OCI-LY7 (cell line): ENCODE data around the gene ERCC6L. TPM values are rescaled to one million over a fixed set of nuclear protein-coding genes. Genes with fewer than 3 reads are reported as not detected.

Experiments used
- BruUV-seq: library from RNA; stranded (reverse); fragments of 400-500 nt; replicated peaks from 2 replicates; lab custom pipeline; 2021; lab: Mats Ljungman, UMichigan
- CTCF ChIA-PET: fragments of 300-600 bp; sonication (Branson Sonifier 250); formaldehyde crosslinking; loops from one replicate; lab custom pipeline; 2022; ENCODE audit warnings: antibody characterized with exemption; ENCODE audit not compliant: unreplicated experiment; lab: Charles Lee
- POLR2A ChIA-PET: fragments of 300-600 bp; sonication (Branson Sonifier 250); formaldehyde crosslinking; loops from one replicate; lab custom pipeline; 2022; ENCODE audit warnings: antibody characterized with exemption; lab: Charles Lee
- DNase-seq: peaks from one replicate; pipeline ENCODE4 v3.0.0-alpha.2; 2015; ENCODE audit warnings: low spot score
- H2AFZ ChIP-seq: fragments of 200-600 bp; sonication (generic), shearing (Covaris generic); 2 replicates; pipeline ENCODE4 v1.6.1; 2014; ENCODE audit warnings: mild to moderate bottlenecking, antibody characterized with exemption, low read length, moderate library complexity
- H3K27ac ChIP-seq: fragments of 200-600 bp; sonication (generic); 2 replicates; pipeline ENCODE4 v1.5.1; 2014; ENCODE audit warnings: mixed run types, low read depth, mild to moderate bottlenecking, moderate library complexity, low read length, inconsistent platforms; ENCODE audit not compliant: poor library complexity, severe bottlenecking
- H3K36me3 ChIP-seq: fragments of 200-600 bp; sonication (generic); 2 replicates; pipeline ENCODE4 v1.6.1; 2014; ENCODE audit warnings: mild to moderate bottlenecking, antibody characterized with exemption, low read length, moderate library complexity, mixed read lengths; ENCODE audit not compliant: insufficient read depth
- H3K4me1 ChIP-seq: fragments of 200-600 bp; sonication (generic); 2 replicates; pipeline ENCODE4 v1.5.1; 2014; ENCODE audit warnings: mild to moderate bottlenecking, low read length; ENCODE audit not compliant: insufficient read depth, poor library complexity, severe bottlenecking
- H3K4me2 ChIP-seq: fragments of 200-600 bp; sonication (generic); 2 replicates; pipeline ENCODE4 v1.6.1; 2014; ENCODE audit warnings: mild to moderate bottlenecking, low read length
- H3K4me3 ChIP-seq: fragments of 200-600 bp; sonication (generic); 2 replicates; pipeline ENCODE4 v1.5.1; 2014; ENCODE audit warnings: mild to moderate bottlenecking, low read depth, low read length; ENCODE audit not compliant: poor library complexity, severe bottlenecking
- H3K79me2 ChIP-seq: fragments of 200-600 bp; sonication (generic); 2 replicates; pipeline ENCODE4 v1.6.1; 2016; ENCODE audit warnings: low read depth, mild to moderate bottlenecking, low read length, moderate library complexity, mixed read lengths; ENCODE audit not compliant: insufficient read depth
- H3K9me2 ChIP-seq: fragments of 200-600 bp; sonication (generic); 2 replicates; pipeline ENCODE4 v1.6.1; 2016; ENCODE audit warnings: mild to moderate bottlenecking, low read length, mixed read lengths; ENCODE audit not compliant: insufficient read depth
- H3K9me3 ChIP-seq: fragments of 200-600 bp; sonication (generic); 2 replicates; pipeline ENCODE4 v1.6.1; 2014; ENCODE audit warnings: mild to moderate bottlenecking, mixed run types, low read length, mixed read lengths
- H4K20me1 ChIP-seq: fragments of 200-600 bp; sonication (generic); 2 replicates; pipeline ENCODE4 v1.6.1; 2014; ENCODE audit warnings: mild to moderate bottlenecking, antibody characterized with exemption, low read length, moderate library complexity, mixed read lengths; ENCODE audit not compliant: insufficient read depth
- CTCF ChIP-seq: fragments of 200-600 bp; sonication (generic); conservative IDR thresholded peaks from 2 replicates; pipeline ENCODE4 v1.5.1; 2014; ENCODE audit warnings: mild to moderate bottlenecking, antibody characterized with exemption, low read length, moderate library complexity, mixed read lengths
- EZH2phosphoT487 ChIP-seq: fragments of 200-600 bp; sonication (generic); IDR thresholded peaks from 2 replicates; pipeline ENCODE4 v1.6.1; 2018; ENCODE audit warnings: low read depth, borderline replicate concordance, mild to moderate bottlenecking, mixed run types, antibody characterized with exemption, low read length, moderate library complexity, mixed read lengths
- intact Hi-C: fragments of 100-400 bp; cut with micrococcal nuclease; formaldehyde crosslinking; loops from one replicate; pipeline ENCODE4 v1.10.0; 2022; ENCODE audit not compliant: unreplicated experiment
- total RNA-seq, 2 experiments: library from RNA; depleted of rRNA in 1 of 2; stranded (reverse); fragments of >200 nt in 1 of 2; shearing (Covaris generic) in 1 of 2; gene quantifications; 2 replicates each; pipeline ENCODE4 v1.2.3, GENCODE V29; 2014 to 2022

The ERCC6L gene
- total RNA-seq, 2 experiments from 2014 or later = 12.6 to 14.1 TPM

GRCh38 chrX:72260448-72260847 lies 21.6 kb upstream of the ERCC6L start:
- H3K36me3 ChIP-seq = no peaks in the 10 kb centered on the region
- H3K4me3 ChIP-seq = no peak overlapping the region
- no peaks in the 10 kb centered on the region for H3K9me2 ChIP-seq
- no peak overlapping the region for H3K4me2 ChIP-seq
- CTCF ChIA-PET = no interaction called here
- H3K9me3 ChIP-seq = no peaks in the 10 kb centered on the region
- BruUV-seq = no TSS peak
- no peaks in the 10 kb centered on the region for H3K79me2 ChIP-seq
- H3K4me1 ChIP-seq = no peaks in the 10 kb centered on the region
- intact Hi-C loops = no loop called here
- H4K20me1 ChIP-seq = no peaks in the 10 kb centered on the region
- DNase-seq = no peak
- POLR2A ChIA-PET = no interaction called here
- no peak overlapping the region for H3K27ac ChIP-seq
- H2AFZ ChIP-seq = no peak overlapping the region
- TF ChIP-seq CTCF = no peak
- TF ChIP-seq EZH2phosphoT487 = no peak

GRCh38 chrX:72258174-72258573 lies 19.3 kb upstream of the ERCC6L start:
- Histone ChIP-seq H3K79me2 (no peaks in the 10 kb centered on the region), H3K27ac (no peak overlapping the region), H3K9me3 (no peaks in the 10 kb centered on the region), H3K4me1 (no peaks in the 10 kb centered on the region), H3K36me3 (no peaks in the 10 kb centered on the region), H4K20me1 (no peaks in the 10 kb centered on the region), H3K9me2 (no peaks in the 10 kb centered on the region), H2AFZ (no peak overlapping the region), H3K4me3 (no peak overlapping the region), H3K4me2 (no peak overlapping the region)
- CTCF ChIA-PET = no interaction called here
- intact Hi-C loops = no loop called here
- DNase-seq = no peak
- POLR2A ChIA-PET = no interaction called here
- TF ChIP-seq CTCF (no peak), EZH2phosphoT487 (no peak)
- BruUV-seq = no TSS peak

GRCh38 chrX:72255864-72256263 lies 17.0 kb upstream of the ERCC6L start:
- Histone ChIP-seq H4K20me1 (no peaks in the 10 kb centered on the region), H3K4me2 (no peak overlapping the region), H3K27ac (no peak overlapping the region), H3K4me1 (no peaks in the 10 kb centered on the region), H3K9me2 (no peaks in the 10 kb centered on the region), H3K79me2 (no peaks in the 10 kb centered on the region), H3K4me3 (no peak overlapping the region), H3K36me3 (no peaks in the 10 kb centered on the region), H2AFZ (no peak overlapping the region), H3K9me3 (no peaks in the 10 kb centered on the region)
- intact Hi-C loops = no loop called here
- no peak for DNase-seq
- no peak for TF ChIP-seq CTCF
- no peak for TF ChIP-seq EZH2phosphoT487
- POLR2A ChIA-PET = no interaction called here
- BruUV-seq = no TSS peak
- CTCF ChIA-PET = no interaction called here
